Measurements from ENCODE around the gene TBC1D5.

GRCh38 chr3:17491601-17492000 is 250.8 kb downstream of the TBC1D5 start:
- TF ChIP-seq CTCF (IDR thresholded peaks at IDR 0.05 in 8 of 11, conservative IDR thresholded peaks at IDR 0.05 in 3 of 11) (no peak), POLR2AphosphoS5 (IDR thresholded peaks at IDR 0.05) (no peak)
